Thoracic aorta (tissue), 2 donors: Measurements from ENCODE around the gene WDFY4. TPM values are rescaled to one million over a fixed set of nuclear protein-coding genes. Genes with fewer than 3 reads are reported as not detected.

Experiments used
- ATAC-seq: fragments of 150-250 bp; one replicate; pipeline ENCODE4 v1.8.0; 2017; ENCODE audit warnings: low read depth; ENCODE audit not compliant: insufficient number of reproducible peaks, low FRiP score
- DNase-seq: peaks from one replicate; pipeline ENCODE4 v3.0.0-alpha.2; 2020; ENCODE audit warnings: low spot score
- H3K27ac ChIP-seq, 2 donors: fragments of 200-600 bp; sonication (generic); 1 replicate in 1 of 2; 2 replicates in 1 of 2; pipeline ENCODE4 v1.5.1; 2016; ENCODE audit warnings: mild to moderate bottlenecking in 2 of 2, moderate library complexity in 2 of 2
- H3K27me3 ChIP-seq: fragments of 200-600 bp; sonication (generic); replicated peaks from 2 replicates; pipeline ENCODE4 v1.6.0; 2016; ENCODE audit warnings: mild to moderate bottlenecking; ENCODE audit not compliant: insufficient read depth
- H3K36me3 ChIP-seq: fragments of 200-600 bp; sonication (generic); one replicate; pipeline ENCODE4 v1.5.1; 2016
- H3K4me1 ChIP-seq, 2 donors: fragments of 200-600 bp; sonication (generic); 1 replicate in 1 of 2; 2 replicates in 1 of 2; pipeline versions ENCODE4 v1.5.1 to v1.6.0; 2016; ENCODE audit warnings: low read depth in 2 of 2, mild to moderate bottlenecking in 1 of 2; ENCODE audit not compliant: control insufficient read depth in 1 of 2
- H3K4me3 ChIP-seq: fragments of 200-600 bp; sonication (generic); 2 replicates; pipeline ENCODE4 v1.5.1; 2016; ENCODE audit warnings: mild to moderate bottlenecking
- H3K9me3 ChIP-seq: fragments of 200-600 bp; sonication (generic); 2 replicates; pipeline ENCODE4 v1.5.1; 2016
- total RNA-seq, 2 donors: library from RNA; depleted of rRNA; stranded (reverse); fragments of >200 nt; gene quantifications; one replicate each; pipeline versions ENCODE4 v1.1.0 to v1.2.3, GENCODE V29; 2016
- TF ChIP-seq, protein P1 (sequence below): fragments of 200-600 bp; sonication (generic); IDR thresholded peaks from one replicate; pipeline ENCODE4 v1.5.1; 2019; ENCODE audit warnings: antibody characterized with exemption

The WDFY4 gene
- total RNA-seq, 2 donors from 2014 or later, result 10.0 to 14.9 TPM

DNA sequence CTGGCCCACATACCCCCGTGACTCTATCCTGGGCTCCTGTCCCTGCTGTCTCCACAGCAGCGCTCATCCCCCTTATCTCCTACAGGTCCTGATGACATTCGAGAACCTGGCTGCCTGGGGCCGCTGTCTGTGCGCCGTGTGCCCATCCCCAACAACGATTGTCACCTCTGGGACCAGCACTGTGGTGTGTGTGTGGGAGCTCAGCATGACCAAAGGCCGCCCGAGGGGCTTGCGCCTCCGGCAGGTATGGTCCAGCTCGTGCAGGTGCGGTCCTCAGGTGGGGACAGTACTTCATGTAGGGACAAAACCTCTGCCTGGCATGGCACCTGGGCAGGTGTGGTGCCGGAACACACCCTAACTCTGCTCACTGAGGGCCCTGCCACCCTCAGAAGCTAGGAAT lies 285.4 kb downstream of the WDFY4 start:
- Histone ChIP-seq H3K36me3 (no peaks in the 10 kb centered on the region), H3K27me3 (no peaks in the 10 kb centered on the region), H3K9me3 (no peaks in the 10 kb centered on the region), H3K4me1 (no peaks in the 10 kb centered on the region), H3K27ac (no peak overlapping the region), H3K4me3 (no peak overlapping the region)
- TF ChIP-seq, protein P1, sequence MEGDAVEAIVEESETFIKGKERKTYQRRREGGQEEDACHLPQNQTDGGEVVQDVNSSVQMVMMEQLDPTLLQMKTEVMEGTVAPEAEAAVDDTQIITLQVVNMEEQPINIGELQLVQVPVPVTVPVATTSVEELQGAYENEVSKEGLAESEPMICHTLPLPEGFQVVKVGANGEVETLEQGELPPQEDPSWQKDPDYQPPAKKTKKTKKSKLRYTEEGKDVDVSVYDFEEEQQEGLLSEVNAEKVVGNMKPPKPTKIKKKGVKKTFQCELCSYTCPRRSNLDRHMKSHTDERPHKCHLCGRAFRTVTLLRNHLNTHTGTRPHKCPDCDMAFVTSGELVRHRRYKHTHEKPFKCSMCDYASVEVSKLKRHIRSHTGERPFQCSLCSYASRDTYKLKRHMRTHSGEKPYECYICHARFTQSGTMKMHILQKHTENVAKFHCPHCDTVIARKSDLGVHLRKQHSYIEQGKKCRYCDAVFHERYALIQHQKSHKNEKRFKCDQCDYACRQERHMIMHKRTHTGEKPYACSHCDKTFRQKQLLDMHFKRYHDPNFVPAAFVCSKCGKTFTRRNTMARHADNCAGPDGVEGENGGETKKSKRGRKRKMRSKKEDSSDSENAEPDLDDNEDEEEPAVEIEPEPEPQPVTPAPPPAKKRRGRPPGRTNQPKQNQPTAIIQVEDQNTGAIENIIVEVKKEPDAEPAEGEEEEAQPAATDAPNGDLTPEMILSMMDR, result no peak
- DNase-seq (no peak), ATAC-seq (no peak)

DNA sequence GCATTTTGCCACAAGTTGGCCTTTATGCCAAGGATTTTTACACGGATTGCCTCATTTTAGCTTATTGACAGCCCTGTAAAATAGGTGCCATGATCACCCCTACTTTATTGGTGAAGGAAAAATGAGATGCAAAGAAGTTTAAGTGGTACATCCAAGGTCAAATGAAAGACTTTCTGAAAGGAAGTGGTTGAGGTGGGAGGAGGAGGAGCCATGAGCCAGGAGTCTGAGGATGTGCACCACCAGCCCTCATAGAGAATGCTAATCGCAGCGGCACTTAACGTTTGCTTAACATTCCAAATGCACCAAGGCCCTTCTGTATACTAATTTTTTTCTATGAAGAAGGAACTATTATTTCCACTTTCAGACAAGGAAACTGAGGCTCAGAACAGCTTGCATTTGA lies 286.0 kb downstream of the WDFY4 start:
- no peak for ATAC-seq
- Histone ChIP-seq H3K36me3 (no peaks in the 10 kb centered on the region), H3K27me3 (no peaks in the 10 kb centered on the region), H3K9me3 (no peaks in the 10 kb centered on the region), H3K27ac (no peak overlapping the region), H3K4me3 (no peak overlapping the region), H3K4me1 (no peaks in the 10 kb centered on the region)
- DNase-seq, result no peak
- TF ChIP-seq, protein P1, result no peak

- Histone ChIP-seq H3K27me3 (no peaks in the 10 kb centered on the region), H3K4me3 (no peak overlapping the region), H3K9me3 (no peaks in the 10 kb centered on the region), H3K36me3 (no peaks in the 10 kb centered on the region), H3K27ac (no peak overlapping the region), H3K4me1 (no peaks in the 10 kb centered on the region)
- DNase-seq (no peak), ATAC-seq (no peak)
- TF ChIP-seq, protein P1, result no peak
Measured at GRCh38 chr10:48973065-48973464, 288.4 kb downstream of the WDFY4 start.

GRCh38 chr10:48974510-48975156 lies 290.0 kb downstream of the WDFY4 start:
- no peaks in the 10 kb centered on the region for H3K4me1 ChIP-seq
- ATAC-seq (no peak), DNase-seq (no peak)
- no peak overlapping the region for H3K4me3 ChIP-seq
- no peaks in the 10 kb centered on the region for H3K9me3 ChIP-seq
- no peaks in the 10 kb centered on the region for H3K36me3 ChIP-seq
- H3K27me3 ChIP-seq, result no peaks in the 10 kb centered on the region
- H3K27ac ChIP-seq, result no peak overlapping the region
- TF ChIP-seq, protein P1, result no peak

DNA sequence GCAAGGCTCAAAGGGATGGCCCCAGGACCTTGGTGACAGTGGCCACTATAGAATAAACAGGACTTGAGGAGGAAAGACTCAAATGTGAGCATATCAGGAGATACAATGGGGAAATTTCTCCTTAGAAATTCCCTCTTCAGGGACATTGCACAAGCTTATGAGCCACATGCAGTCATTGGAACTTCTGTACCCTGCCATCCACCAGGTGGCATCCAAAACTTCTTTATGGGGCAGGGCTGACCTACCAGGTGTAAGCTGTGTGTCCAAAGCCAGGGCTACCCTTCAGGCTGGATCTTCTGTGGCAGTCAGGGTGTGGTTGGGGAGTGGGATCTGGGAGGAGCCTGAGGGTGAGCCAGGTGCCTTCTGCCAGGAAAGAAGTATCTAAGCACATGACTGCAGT lies 291.5 kb downstream of the WDFY4 start:
- Histone ChIP-seq H3K9me3 (no peaks in the 10 kb centered on the region), H3K4me1 (no peaks in the 10 kb centered on the region), H3K27me3 (no peaks in the 10 kb centered on the region), H3K27ac (no peak overlapping the region), H3K36me3 (no peaks in the 10 kb centered on the region), H3K4me3 (no peak overlapping the region)
- DNase-seq (no peak), ATAC-seq (no peak)
- TF ChIP-seq, protein P1, result peak; percentile 18
